GM13976 (cell line): ENCODE measurements around the gene LRRTM4.
"Not testable (repeated sequence)": the region's sequence is repeated elsewhere in the genome, so short reads cannot be mapped to it uniquely, and the experiment has no call there.

ENCODE experiments used
- DNase-seq: peaks from one replicate; pipeline ENCODE4 v3.0.0; 2012; ENCODE audit warnings: low spot score
- CTCF ChIP-seq: IDR thresholded peaks from 2 replicates; pipeline ENCODE4 v1.5.1; 2012; ENCODE audit warnings: borderline replicate concordance, mild to moderate bottlenecking; ENCODE audit not compliant: insufficient read depth; ENCODE audit errors: extremely low read depth, missing control alignments, control extremely low read depth
- in situ Hi-C: fragments of 300-500 bp; cut with MboI; formaldehyde crosslinking; loops from one replicate; pipeline ENCODE4 v1.12.0; 2022; ENCODE audit warnings: low sequenced_read_pairs, mixed read lengths, inconsistent platforms; ENCODE audit not compliant: unreplicated experiment

Gene LRRTM4

GRCh38 chr2:77101796-77102452 is 420.3 kb downstream of the LRRTM4 start:
- no peak for DNase-seq
- in situ Hi-C loops = no loop called here
- no peak for TF ChIP-seq CTCF

- DNase-seq = no peak
- no peak for TF ChIP-seq CTCF
- in situ Hi-C loops = no loop called here
These were observed 422.2 kb downstream of the LRRTM4 start for GRCh38 chr2:77099961-77100360.

- in situ Hi-C loops = not testable (repeated sequence)
These were observed 426.7 kb downstream of the LRRTM4 start for GRCh38 chr2:77095525-77095924.

GRCh38 chr2:77095096-77095495 is 427.1 kb downstream of the LRRTM4 start:
- in situ Hi-C loops = no loop called here
- no peak for TF ChIP-seq CTCF

More at GRCh38 chr2:77095525-77095924, 426.7 kb downstream of the LRRTM4 start:
- DNase-seq = not testable (repeated sequence)

GRCh38 chr2:77088424-77088823 is 433.8 kb downstream of the LRRTM4 start:
- in situ Hi-C loops, DNase-seq: not testable (repeated sequence)

More at GRCh38 chr2:77095096-77095495, 427.1 kb downstream of the LRRTM4 start:
- no peak for DNase-seq

GRCh38 chr2:77087987-77088414 is 434.2 kb downstream of the LRRTM4 start:
- no peak for DNase-seq
- in situ Hi-C loops = no loop called here
- TF ChIP-seq CTCF = no peak

GRCh38 chr2:77086478-77086877 is 435.7 kb downstream of the LRRTM4 start:
- DNase-seq = no peak
- in situ Hi-C loops = no loop called here
- TF ChIP-seq CTCF = no peak

GRCh38 chr2:77086051-77086450 is 436.1 kb downstream of the LRRTM4 start:
- in situ Hi-C loops = no loop called here
- DNase-seq = no peak
- no peak for TF ChIP-seq CTCF
